Liver (tissue), 9 donors: ENCODE results near the gene ALKBH4. TPM values are rescaled to one million over a fixed set of nuclear protein-coding genes. Genes with fewer than 3 reads are reported as not detected.

ENCODE experiments used
- DNase-seq: peaks from one replicate; pipeline ENCODE4 v3.0.0-alpha.2; 2017; ENCODE audit warnings: low spot score
- H3K27ac ChIP-seq, 2 donors: one replicate each; pipeline ENCODE4 v1.7.0; 2013; ENCODE audit warnings: inconsistent platforms in 2 of 2, low read length in 2 of 2, control low read depth in 1 of 2, low read depth in 1 of 2, mild to moderate bottlenecking in 1 of 2
- H3K27me3 ChIP-seq, 4 donors: one replicate each; pipeline versions ENCODE4 v1.6.1 to v1.7.0; 2013; ENCODE audit warnings: low read length in 3 of 4, inconsistent platforms in 1 of 4, mild to moderate bottlenecking in 1 of 4, moderate library complexity in 1 of 4; ENCODE audit not compliant: control insufficient read depth in 4 of 4, insufficient read depth in 4 of 4
- H3K36me3 ChIP-seq, 4 donors: one replicate each; pipeline versions ENCODE4 v1.6.1 to v1.7.0; 2013; ENCODE audit warnings: low read length in 3 of 4, mild to moderate bottlenecking in 3 of 4, low read depth in 1 of 4, moderate library complexity in 1 of 4; ENCODE audit not compliant: control insufficient read depth in 4 of 4, insufficient read depth in 3 of 4
- H3K4me1 ChIP-seq, 4 donors: one replicate each; pipeline versions ENCODE4 v1.6.1 to v1.7.0; 2013; ENCODE audit warnings: low read length in 3 of 4, mild to moderate bottlenecking in 3 of 4, moderate library complexity in 1 of 4; ENCODE audit not compliant: control insufficient read depth in 4 of 4, insufficient read depth in 4 of 4
- H3K4me3 ChIP-seq, 3 donors: one replicate each; pipeline versions ENCODE4 v1.6.1 to v1.7.0; 2013; ENCODE audit warnings: low read length in 3 of 3, control low read depth in 1 of 3, low read depth in 1 of 3, mild to moderate bottlenecking in 1 of 3
- H3K9ac ChIP-seq, 2 donors: one replicate each; pipeline ENCODE4 v1.7.0; 2013; ENCODE audit warnings: low read length in 2 of 2, mild to moderate bottlenecking in 2 of 2, moderate library complexity in 2 of 2, control low read depth in 1 of 2, low read depth in 1 of 2
- H3K9me3 ChIP-seq, 4 donors: one replicate each; pipeline versions ENCODE4 v1.6.1 to v1.7.0; 2013; ENCODE audit warnings: low read length in 3 of 4; ENCODE audit not compliant: control insufficient read depth in 4 of 4
- EGR1 ChIP-seq, 2 donors: IDR thresholded peaks; 2 replicates each; pipeline ENCODE4 v1.6.1; 2016 to 2018; ENCODE audit warnings: antibody characterized with exemption in 2 of 2, low read depth in 2 of 2
- FOXA1 ChIP-seq: IDR thresholded peaks from 2 replicates; pipeline ENCODE4 v1.6.1; 2016; ENCODE audit warnings: antibody characterized with exemption
- FOXA2 ChIP-seq: IDR thresholded peaks from 2 replicates; pipeline ENCODE4 v1.6.1; 2016; ENCODE audit warnings: antibody characterized with exemption
- GABPA ChIP-seq, 2 donors: IDR thresholded peaks in 1 of 2; conservative IDR thresholded peaks in 1 of 2; 2 replicates each; pipeline ENCODE4 v1.6.1; 2016; ENCODE audit warnings: antibody characterized with exemption in 2 of 2, mild to moderate bottlenecking in 1 of 2, moderate library complexity in 1 of 2
- HNF4A ChIP-seq, 2 donors: conservative IDR thresholded peaks; 2 replicates each; pipeline ENCODE4 v1.6.1; 2016; ENCODE audit warnings: antibody characterized with exemption in 2 of 2, mild to moderate bottlenecking in 2 of 2
- HNF4G ChIP-seq: IDR thresholded peaks from 2 replicates; pipeline ENCODE4 v1.6.1; 2016; ENCODE audit warnings: antibody characterized with exemption
- JUND ChIP-seq, 2 donors: IDR thresholded peaks; 2 replicates each; pipeline ENCODE4 v1.6.1; 2016; ENCODE audit warnings: antibody characterized with exemption in 2 of 2
- NR2F2 ChIP-seq: IDR thresholded peaks from 2 replicates; pipeline ENCODE4 v1.6.1; 2016; ENCODE audit warnings: antibody characterized with exemption
- RAD21 ChIP-seq, 2 donors: IDR thresholded peaks; 2 replicates each; pipeline ENCODE4 v1.6.1; 2016; ENCODE audit warnings: antibody characterized with exemption in 2 of 2, mild to moderate bottlenecking in 2 of 2
- RXRA ChIP-seq, 2 donors: IDR thresholded peaks; 2 replicates each; pipeline ENCODE4 v1.6.1; 2017 to 2018; ENCODE audit warnings: antibody characterized with exemption in 2 of 2, mild to moderate bottlenecking in 1 of 2
- SP1 ChIP-seq: IDR thresholded peaks from 2 replicates; pipeline ENCODE4 v1.6.1; 2018; ENCODE audit warnings: antibody characterized with exemption, mild to moderate bottlenecking
- TAF1 ChIP-seq: conservative IDR thresholded peaks from 2 replicates; pipeline ENCODE4 v1.6.1; 2016; ENCODE audit warnings: antibody characterized with exemption, mild to moderate bottlenecking
- YY1 ChIP-seq: IDR thresholded peaks from 2 replicates; pipeline ENCODE4 v1.6.1; 2016; ENCODE audit warnings: antibody characterized with exemption, mild to moderate bottlenecking
- WGBS: extraction: QIAGEN DNeasy Blood & Tissue Kit; methylation state at CpG from one replicate; pipeline ENCODE4 v1.1.7; 2013; 5-methylcytosine and 5-hydroxymethylcytosine counted together
- polyA plus RNA-seq, 2 donors: library from polyadenylated mRNA; stranded (reverse) in 1 of 2; unstranded in 1 of 2; fragments of 200-250 nt in 1 of 2; fragments of >200 nt in 1 of 2; fragmentation: Nextera tagmentation in 1 of 2; extraction: Ambion mirVana in 1 of 2; gene quantifications; one replicate each; pipeline versions ENCODE4 v1.2.1 to v1.2.3, GENCODE V29; 2013 to 2015
- total RNA-seq, 2 donors: library from RNA; depleted of rRNA; stranded (reverse); fragments of >200 nt; gene quantifications; one replicate each; pipeline ENCODE4 v1.2.3, GENCODE V29; 2014
- TF ChIP-seq, protein P1 (sequence below): IDR thresholded peaks from 2 replicates; pipeline ENCODE4 v1.6.1; 2016; ENCODE audit warnings: antibody characterized with exemption
- TF ChIP-seq, protein P2 (sequence below): fragments of 150-350 bp; IDR thresholded peaks from 2 replicates; pipeline ENCODE4 v1.5.1; 2017; ENCODE audit warnings: improper control_type of control experiment, low read depth, low read length; ENCODE audit not compliant: missing input control
- TF ChIP-seq, protein P3 (sequence below): IDR thresholded peaks from 2 replicates; pipeline ENCODE4 v1.6.1; 2016; ENCODE audit warnings: antibody characterized with exemption
- TF ChIP-seq, protein P4 (sequence below): IDR thresholded peaks from 2 replicates; pipeline ENCODE4 v1.6.1; 2016; ENCODE audit warnings: antibody characterized with exemption
- TF ChIP-seq, protein P5 (sequence below): IDR thresholded peaks from 2 replicates; pipeline ENCODE4 v1.6.1; 2016; ENCODE audit warnings: antibody characterized with exemption, mild to moderate bottlenecking
- donor health status: healthy.
- donor health status: healthy.
- donor health status: healthy.
- donor health status: healthy.
- donor health status: healthy.

The ALKBH4 gene
- total and polyA plus RNA-seq, 4 donors, result 5.7 to 8.7 (median 6.9) TPM

DNA sequence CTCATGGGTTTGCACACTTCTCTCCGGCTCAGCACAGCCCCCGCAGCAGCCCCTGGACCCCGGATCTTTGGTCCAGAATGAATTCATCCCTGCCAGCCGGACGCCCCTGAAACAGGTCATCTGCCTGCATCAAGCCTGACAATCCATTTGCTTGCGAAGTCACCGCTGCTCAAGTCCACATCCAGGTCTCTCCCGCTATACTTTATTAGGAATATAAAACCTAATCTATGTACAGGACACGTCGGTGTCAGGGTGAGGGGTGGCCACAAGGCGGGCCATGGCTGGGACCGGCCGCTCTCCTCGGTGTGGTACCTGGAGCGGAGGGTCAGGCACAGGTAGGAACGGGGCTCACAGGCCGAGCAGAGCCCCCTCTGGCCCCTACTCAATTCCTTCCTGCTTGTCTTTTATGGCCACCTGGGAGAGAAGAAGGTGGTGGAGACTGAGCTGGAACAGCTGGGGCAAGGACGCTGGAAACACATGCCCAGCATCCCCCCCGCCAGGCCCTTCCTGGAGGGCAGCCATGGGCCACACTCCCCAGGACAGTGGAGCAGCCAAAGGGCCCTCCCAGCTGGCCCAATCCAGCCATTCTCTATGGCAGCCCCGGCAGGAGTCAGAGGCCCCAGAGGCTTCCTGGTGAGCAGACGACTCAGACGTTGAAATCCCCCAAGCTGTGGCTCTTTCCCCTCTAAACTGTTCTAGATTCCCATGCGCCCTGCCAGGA, 8.8 kb upstream of the ALKBH4 start (continued):
- TF ChIP-seq, protein P1, sequence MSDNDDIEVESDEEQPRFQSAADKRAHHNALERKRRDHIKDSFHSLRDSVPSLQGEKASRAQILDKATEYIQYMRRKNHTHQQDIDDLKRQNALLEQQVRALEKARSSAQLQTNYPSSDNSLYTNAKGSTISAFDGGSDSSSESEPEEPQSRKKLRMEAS, result no peak
- TF ChIP-seq NR2F2, result no peak

DNA sequence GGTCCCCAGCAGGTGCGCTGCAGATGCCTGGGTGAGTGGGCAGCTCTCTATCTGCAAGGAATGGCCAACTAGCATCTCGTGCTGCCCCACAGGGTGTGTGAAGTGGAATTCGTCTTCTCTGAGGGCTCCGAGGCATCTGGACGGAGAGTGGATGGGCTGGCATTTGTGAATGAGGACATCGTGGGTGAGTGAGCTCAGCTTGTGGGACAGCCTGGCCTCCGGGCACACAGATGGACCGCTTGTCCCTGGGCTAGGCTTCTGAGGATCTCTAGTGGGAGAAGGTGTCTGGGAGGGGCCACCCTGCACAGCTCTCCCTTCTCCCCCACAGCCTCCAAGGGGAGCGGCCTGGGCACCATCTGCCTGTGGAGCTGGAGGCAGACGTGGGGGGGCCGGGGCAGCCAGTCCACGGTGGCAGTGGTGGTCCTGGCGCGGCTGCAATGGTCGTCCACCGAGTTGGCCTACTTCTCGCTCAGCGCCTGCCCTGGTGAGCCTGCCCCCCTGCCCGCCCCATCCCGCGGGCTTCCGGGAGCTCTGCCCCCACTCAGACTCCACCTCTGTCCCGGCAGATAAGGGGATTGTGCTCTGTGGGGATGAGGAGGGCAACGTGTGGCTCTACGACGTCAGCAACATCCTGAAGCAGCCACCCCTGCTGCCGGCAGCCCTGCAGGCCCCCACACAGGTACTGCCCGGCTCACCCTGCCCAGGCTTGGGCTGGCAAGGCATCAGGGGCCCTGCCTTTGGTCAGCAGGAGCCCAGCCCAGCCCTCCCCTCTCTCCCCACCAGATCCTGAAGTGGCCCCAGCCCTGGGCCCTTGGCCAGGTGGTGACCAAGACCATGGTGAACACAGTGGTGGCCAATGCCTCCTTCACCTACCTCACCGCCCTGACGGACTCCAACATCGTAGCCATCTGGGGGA, 7.7 kb upstream of the ALKBH4 start:
- Histone ChIP-seq H3K4me1 (peaks cover 8 to 44% (median 37%) of the 10 kb centered on the region in 4 donors), H3K27me3 (no peaks in the 10 kb centered on the region), H3K9ac (no peak overlapping the region), H3K4me3 (no peak overlapping the region), H3K9me3 (no peaks in the 10 kb centered on the region), H3K27ac (no peak overlapping the region), H3K36me3 (peaks cover 2 to 16% (median 11%) of the 10 kb centered on the region in 4 donors)
- no peak for TF ChIP-seq FOXA2
- TF ChIP-seq RAD21 (IDR thresholded peaks at IDR 0.05), result no peak
- no peak for TF ChIP-seq FOXA1
- no peak for TF ChIP-seq EGR1 (IDR thresholded peaks at IDR 0.05; ENCODE audit: low read depth in 2 of 2)
- TF ChIP-seq, protein P2, sequence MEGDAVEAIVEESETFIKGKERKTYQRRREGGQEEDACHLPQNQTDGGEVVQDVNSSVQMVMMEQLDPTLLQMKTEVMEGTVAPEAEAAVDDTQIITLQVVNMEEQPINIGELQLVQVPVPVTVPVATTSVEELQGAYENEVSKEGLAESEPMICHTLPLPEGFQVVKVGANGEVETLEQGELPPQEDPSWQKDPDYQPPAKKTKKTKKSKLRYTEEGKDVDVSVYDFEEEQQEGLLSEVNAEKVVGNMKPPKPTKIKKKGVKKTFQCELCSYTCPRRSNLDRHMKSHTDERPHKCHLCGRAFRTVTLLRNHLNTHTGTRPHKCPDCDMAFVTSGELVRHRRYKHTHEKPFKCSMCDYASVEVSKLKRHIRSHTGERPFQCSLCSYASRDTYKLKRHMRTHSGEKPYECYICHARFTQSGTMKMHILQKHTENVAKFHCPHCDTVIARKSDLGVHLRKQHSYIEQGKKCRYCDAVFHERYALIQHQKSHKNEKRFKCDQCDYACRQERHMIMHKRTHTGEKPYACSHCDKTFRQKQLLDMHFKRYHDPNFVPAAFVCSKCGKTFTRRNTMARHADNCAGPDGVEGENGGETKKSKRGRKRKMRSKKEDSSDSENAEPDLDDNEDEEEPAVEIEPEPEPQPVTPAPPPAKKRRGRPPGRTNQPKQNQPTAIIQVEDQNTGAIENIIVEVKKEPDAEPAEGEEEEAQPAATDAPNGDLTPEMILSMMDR, result no peak
- TF ChIP-seq JUND (IDR thresholded peaks at IDR 0.05), result no peak
- TF ChIP-seq HNF4A (conservative IDR thresholded peaks at IDR 0.05), result no peak
- TF ChIP-seq, protein P3, sequence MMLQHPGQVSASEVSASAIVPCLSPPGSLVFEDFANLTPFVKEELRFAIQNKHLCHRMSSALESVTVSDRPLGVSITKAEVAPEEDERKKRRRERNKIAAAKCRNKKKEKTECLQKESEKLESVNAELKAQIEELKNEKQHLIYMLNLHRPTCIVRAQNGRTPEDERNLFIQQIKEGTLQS, result no peak
- TF ChIP-seq TAF1, result no peak
- TF ChIP-seq SP1, result no peak
- no peak for TF ChIP-seq GABPA (IDR thresholded peaks at IDR 0.05 in 1 of 2, conservative IDR thresholded peaks at IDR 0.05 in 1 of 2)
- TF ChIP-seq HNF4G, result no peak
- TF ChIP-seq, protein P4, sequence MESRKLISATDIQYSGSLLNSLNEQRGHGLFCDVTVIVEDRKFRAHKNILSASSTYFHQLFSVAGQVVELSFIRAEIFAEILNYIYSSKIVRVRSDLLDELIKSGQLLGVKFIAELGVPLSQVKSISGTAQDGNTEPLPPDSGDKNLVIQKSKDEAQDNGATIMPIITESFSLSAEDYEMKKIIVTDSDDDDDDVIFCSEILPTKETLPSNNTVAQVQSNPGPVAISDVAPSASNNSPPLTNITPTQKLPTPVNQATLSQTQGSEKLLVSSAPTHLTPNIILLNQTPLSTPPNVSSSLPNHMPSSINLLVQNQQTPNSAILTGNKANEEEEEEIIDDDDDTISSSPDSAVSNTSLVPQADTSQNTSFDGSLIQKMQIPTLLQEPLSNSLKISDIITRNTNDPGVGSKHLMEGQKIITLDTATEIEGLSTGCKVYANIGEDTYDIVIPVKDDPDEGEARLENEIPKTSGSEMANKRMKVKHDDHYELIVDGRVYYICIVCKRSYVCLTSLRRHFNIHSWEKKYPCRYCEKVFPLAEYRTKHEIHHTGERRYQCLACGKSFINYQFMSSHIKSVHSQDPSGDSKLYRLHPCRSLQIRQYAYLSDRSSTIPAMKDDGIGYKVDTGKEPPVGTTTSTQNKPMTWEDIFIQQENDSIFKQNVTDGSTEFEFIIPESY, result no peak
- no peak for TF ChIP-seq RXRA (IDR thresholded peaks at IDR 0.05)
- TF ChIP-seq, protein P1, result no peak
- TF ChIP-seq, protein P5, sequence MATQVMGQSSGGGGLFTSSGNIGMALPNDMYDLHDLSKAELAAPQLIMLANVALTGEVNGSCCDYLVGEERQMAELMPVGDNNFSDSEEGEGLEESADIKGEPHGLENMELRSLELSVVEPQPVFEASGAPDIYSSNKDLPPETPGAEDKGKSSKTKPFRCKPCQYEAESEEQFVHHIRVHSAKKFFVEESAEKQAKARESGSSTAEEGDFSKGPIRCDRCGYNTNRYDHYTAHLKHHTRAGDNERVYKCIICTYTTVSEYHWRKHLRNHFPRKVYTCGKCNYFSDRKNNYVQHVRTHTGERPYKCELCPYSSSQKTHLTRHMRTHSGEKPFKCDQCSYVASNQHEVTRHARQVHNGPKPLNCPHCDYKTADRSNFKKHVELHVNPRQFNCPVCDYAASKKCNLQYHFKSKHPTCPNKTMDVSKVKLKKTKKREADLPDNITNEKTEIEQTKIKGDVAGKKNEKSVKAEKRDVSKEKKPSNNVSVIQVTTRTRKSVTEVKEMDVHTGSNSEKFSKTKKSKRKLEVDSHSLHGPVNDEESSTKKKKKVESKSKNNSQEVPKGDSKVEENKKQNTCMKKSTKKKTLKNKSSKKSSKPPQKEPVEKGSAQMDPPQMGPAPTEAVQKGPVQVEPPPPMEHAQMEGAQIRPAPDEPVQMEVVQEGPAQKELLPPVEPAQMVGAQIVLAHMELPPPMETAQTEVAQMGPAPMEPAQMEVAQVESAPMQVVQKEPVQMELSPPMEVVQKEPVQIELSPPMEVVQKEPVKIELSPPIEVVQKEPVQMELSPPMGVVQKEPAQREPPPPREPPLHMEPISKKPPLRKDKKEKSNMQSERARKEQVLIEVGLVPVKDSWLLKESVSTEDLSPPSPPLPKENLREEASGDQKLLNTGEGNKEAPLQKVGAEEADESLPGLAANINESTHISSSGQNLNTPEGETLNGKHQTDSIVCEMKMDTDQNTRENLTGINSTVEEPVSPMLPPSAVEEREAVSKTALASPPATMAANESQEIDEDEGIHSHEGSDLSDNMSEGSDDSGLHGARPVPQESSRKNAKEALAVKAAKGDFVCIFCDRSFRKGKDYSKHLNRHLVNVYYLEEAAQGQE, result no peak
- TF ChIP-seq NR2F2, result no peak
- no peak for TF ChIP-seq YY1
- DNase-seq, result no peak
- 84% methylated on average over 31 of the region's 31 CpGs for WGBS
